Stimulated activated CD4-positive, alpha-beta T cell treated with anti-CD3 and anti-CD28 coated beads, Interleukin-2, amount 100 ng/mL, for 4 hours (primary cell): ENCODE measurements around the gene NMT1.

Experiments used
- DNase-seq: peaks from one replicate; pipeline ENCODE4 v3.0.0-alpha.2; 2020; ENCODE audit warnings: low read depth

Gene NMT1

GRCh38 chr17:45081047-45081703 is 20.1 kb downstream of the NMT1 start:
- DNase-seq: no peak

- no peak for DNase-seq
Observed at GRCh38 chr17:45086391-45086790, 25.3 kb downstream of the NMT1 start.

GRCh38 chr17:45086865-45087503 is 25.9 kb downstream of the NMT1 start:
- no peak for DNase-seq

- DNase-seq: no peak
Observed at GRCh38 chr17:45087504-45087975, 26.4 kb downstream of the NMT1 start.

GRCh38 chr17:45087978-45088377 is 26.9 kb downstream of the NMT1 start:
- DNase-seq: no peak

GRCh38 chr17:45088741-45089140 is 27.6 kb downstream of the NMT1 start:
- no peak for DNase-seq

- no peak for DNase-seq
Observed at GRCh38 chr17:45090711-45091110, 29.6 kb downstream of the NMT1 start.

GRCh38 chr17:45091778-45092425 is 30.8 kb downstream of the NMT1 start:
- no peak for DNase-seq

GRCh38 chr17:45092911-45093430 is 31.9 kb downstream of the NMT1 start:
- no peak for DNase-seq

GRCh38 chr17:45093444-45094110 is 32.5 kb downstream of the NMT1 start:
- no peak for DNase-seq

- no peak for DNase-seq
Observed at GRCh38 chr17:45096141-45096540, 35.0 kb downstream of the NMT1 start.

- no peak for DNase-seq
Observed at GRCh38 chr17:45096926-45097325, 35.8 kb downstream of the NMT1 start.

- DNase-seq: no peak
Observed at GRCh38 chr17:45098081-45098868, 37.2 kb downstream of the NMT1 start.

GRCh38 chr17:45098869-45099616 is 37.9 kb downstream of the NMT1 start:
- peak; percentile 63 for DNase-seq

- DNase-seq: no peak
Observed at GRCh38 chr17:45101546-45101882, 40.4 kb downstream of the NMT1 start.

- no peak for DNase-seq
Observed at GRCh38 chr17:45101883-45102811, 41.0 kb downstream of the NMT1 start.

GRCh38 chr17:45102856-45103255 is 41.7 kb downstream of the NMT1 start:
- no peak for DNase-seq

GRCh38 chr17:45103269-45103795 is 42.2 kb downstream of the NMT1 start:
- DNase-seq: no peak

- DNase-seq: no peak
Observed at GRCh38 chr17:45104029-45104428, 42.9 kb downstream of the NMT1 start.

- DNase-seq: no peak
Observed at GRCh38 chr17:45104497-45104896, 43.4 kb downstream of the NMT1 start.
